LNCAP (cell line): ENCODE results near the gene HIRA.

Source experiments
- TF ChIP-seq, protein P1 (sequence below): fragments of 450-650 bp; IDR thresholded peaks from 2 replicates; pipeline ENCODE4 v1.5.1; 2017; ENCODE audit warnings: mild to moderate bottlenecking

HIRA gene

DNA sequence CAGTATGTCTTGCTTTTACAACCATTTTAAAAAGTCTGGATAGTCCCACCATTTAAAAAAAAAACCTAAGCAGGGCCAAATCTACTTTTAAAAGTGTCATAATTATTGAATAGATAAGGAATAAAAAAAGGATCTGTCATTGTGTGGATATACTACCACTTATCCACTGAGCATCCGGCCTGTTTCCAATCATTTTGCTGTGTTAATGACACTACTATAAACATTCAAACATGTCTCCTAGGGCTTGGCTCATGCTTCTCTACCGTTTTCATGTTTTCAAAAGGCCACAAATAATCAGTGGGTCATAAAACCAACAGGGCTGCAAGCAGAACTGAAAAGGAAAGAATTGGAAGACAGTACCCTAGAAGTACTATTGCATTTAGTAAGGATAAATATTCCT is 28.5 kb upstream of the HIRA start:
- TF ChIP-seq, protein P1, sequence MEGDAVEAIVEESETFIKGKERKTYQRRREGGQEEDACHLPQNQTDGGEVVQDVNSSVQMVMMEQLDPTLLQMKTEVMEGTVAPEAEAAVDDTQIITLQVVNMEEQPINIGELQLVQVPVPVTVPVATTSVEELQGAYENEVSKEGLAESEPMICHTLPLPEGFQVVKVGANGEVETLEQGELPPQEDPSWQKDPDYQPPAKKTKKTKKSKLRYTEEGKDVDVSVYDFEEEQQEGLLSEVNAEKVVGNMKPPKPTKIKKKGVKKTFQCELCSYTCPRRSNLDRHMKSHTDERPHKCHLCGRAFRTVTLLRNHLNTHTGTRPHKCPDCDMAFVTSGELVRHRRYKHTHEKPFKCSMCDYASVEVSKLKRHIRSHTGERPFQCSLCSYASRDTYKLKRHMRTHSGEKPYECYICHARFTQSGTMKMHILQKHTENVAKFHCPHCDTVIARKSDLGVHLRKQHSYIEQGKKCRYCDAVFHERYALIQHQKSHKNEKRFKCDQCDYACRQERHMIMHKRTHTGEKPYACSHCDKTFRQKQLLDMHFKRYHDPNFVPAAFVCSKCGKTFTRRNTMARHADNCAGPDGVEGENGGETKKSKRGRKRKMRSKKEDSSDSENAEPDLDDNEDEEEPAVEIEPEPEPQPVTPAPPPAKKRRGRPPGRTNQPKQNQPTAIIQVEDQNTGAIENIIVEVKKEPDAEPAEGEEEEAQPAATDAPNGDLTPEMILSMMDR, result no peak

DNA sequence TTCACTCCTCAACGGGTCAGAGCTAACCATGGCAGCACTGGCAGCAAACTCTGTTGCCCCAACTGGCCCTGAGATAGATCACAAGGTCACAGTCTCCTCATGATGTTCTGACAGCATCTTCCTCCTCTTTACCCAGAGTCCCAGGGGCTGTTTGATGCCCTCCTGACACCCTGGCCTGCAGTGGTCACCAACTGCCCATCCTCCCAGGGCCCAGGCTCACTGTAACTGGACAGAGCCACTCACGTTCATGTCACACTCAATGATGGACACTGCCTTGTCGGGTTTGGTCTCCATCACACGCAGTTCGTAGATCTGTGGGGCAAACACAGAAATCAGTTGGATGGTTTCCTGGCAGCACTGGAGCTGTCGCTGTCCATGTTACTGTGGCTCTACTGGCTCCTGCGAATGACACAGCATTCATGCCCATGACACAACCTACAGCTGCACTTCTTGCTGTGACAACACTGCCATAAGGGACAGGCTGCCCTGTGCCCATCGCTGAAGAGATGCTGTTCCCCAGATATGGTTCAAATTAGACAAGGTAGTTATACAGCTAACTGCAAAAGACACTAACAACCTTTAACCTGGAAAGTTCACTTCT is 26.4 kb upstream of the HIRA start:
- TF ChIP-seq, protein P1, result no peak

DNA sequence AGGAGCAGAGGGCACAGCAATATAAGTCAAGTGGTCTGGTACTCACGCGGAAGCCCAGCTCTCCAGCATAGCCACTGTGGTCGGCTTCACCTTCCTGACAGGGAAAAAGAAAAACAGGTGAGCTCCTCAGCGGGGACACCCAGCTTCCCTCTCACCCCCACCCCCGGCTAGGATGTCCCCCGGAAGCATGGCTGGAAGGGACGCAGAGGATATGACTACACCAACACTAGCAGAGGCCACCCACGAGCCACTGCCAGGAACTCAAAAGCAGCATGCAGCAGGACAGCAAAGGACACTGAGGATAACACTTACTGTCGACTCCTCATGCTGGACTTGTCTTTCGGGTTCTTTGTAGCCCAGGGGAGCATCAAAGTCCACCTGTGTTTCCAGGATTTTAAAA is 25.0 kb upstream of the HIRA start:
- TF ChIP-seq, protein P1, result no peak

DNA sequence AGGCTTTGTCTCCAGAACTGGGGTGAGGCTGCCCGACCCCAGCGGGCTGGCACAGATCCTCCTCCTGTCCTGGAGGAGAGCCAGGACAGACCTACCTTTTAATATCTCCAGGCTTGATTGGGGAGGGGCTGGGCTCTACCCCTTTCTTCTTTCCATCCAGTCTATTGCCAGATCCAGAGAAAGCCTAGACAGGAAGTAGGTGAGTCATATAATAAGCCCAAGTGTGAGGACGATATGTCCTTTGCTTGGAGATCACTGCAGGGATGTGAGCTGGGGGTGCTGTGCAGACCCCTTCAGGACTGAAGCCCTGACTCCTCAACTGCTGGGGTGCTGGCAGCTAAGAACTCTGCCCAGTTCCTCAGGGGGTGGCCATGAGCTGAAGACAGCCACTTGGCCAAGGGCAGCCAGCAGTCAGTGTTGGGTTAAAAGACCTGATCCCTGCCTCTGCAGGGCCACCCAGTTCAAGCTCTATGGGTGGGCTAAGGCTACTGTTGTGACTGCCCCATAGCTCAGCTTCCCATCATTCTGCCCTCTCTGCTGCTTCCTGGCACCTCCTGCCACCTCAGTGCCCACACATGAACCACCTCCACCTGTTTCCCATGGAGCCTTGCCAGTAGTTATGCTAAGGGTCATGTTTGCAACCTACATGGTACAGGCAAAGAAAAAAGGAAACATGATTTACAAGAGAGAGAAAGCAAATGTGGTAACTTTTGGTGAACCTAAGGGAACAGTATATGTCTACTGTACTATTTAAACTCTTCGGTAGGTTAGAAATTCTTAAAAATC is 24.2 kb upstream of the HIRA start:
- TF ChIP-seq, protein P1, result no peak

DNA sequence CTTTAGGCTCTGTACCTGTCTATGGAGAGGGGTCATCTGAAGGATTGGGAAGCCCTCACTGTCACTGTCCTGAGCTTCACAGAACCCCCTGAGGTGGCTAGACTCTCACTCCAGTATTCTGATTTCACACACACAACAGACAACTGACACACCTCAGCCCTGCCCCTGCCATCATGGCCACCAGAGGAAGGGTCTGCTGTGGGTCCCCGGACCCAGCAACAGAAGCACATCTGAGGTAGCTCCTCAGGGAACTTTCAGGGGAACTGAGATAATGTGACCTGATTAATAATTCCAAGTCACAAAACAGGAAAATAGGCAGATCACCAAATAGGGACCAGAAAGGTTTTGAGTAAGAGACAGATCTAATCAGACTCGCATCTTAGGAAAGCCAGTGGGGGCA is 23.5 kb upstream of the HIRA start:
- TF ChIP-seq, protein P1, result no peak

DNA sequence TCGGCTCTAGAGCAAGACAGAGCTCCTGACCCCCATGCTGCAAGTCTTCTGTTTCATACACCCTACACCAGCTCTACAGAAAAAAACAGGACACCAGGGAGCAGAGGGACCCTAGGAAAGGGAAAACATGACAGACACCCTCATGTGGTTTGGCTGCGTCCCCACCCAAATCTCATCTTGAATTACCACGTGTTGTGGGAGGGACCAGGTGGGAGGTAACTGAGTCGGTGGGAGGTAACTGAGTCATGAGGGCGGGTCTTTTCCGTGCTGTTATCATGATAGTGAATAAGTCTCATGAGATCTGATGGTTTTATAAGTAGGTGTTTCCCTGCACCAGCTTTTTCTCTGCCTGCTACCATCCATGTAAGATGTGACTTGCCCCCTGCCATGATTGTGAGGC is 22.6 kb upstream of the HIRA start:
- TF ChIP-seq, protein P1, result no peak

DNA sequence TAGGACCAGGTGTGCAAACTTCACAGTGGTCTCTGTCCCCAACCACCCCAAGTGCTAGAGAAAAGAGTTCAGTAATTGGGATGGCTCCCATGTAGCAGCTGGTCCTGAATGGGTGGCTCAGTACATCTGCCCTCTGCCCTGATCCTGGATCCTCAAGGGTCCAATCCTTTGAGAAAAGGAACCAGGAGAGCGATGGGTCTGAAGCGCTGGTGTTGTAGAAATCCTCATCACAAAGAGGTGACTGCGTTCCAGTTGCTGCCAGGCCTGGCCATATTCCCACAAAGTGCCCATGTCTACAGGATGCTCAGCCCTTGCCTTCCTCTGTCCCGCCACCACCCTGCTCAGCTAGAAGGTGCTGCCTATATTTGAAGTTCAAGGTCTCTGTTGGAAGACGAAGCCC is 22.2 kb upstream of the HIRA start:
- TF ChIP-seq, protein P1, result no peak
